ENCODE results near the gene NR5A1.

NR5A1 gene

DNA sequence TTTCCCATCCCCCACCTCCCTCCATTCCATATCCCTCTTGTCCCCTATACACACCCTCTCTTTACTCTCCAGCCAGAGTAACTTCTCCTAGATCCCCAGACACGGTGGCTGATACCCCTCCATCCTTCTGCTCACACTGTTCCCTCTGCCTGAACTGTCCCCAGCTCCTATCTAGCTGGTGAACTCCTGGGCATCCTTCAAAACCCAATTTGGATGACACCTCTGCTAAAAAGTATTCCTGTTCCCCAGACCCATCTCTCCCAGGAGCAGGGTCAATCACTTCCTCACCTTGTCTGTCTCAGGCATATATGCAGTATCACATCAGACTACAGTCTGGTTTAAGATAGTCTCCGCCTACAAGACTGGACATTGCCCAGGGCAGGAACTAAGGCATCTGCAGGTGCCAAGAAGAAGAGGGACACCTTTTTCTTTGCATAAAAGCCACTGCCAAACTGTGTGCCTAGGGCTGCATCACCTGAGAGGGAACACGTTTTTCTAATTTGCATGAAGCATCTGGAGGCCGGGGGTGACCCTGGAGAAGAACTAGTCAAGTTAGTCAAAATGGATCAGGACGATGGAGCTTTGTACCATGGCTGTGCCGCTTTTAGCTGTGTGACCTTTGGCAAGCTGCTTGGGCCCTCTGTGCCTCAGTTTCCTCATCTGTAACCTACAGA, 27.1 kb downstream of the NR5A1 start:
- no peak for DNase-seq

DNA sequence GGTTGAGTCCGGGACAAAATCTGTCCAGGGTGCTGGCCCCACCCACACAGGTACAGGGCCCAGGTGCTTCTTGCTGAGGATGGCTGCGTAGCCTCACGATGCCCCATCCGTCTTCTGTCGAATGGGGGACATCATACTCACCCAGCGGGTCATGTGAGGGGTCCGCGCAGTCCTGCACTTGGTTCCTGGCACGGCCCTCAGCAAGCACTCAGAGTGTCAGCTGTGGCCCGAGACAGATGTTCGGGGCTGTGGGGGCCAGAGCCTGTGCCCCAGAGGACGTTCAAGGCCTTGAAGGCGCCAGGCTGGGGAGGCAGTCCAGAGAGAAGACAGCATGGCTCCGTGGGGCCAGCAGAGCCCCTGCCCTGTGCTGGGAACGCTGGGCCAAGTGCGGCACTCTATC, 27.8 kb downstream of the NR5A1 start:
- no peak for DNase-seq

DNA sequence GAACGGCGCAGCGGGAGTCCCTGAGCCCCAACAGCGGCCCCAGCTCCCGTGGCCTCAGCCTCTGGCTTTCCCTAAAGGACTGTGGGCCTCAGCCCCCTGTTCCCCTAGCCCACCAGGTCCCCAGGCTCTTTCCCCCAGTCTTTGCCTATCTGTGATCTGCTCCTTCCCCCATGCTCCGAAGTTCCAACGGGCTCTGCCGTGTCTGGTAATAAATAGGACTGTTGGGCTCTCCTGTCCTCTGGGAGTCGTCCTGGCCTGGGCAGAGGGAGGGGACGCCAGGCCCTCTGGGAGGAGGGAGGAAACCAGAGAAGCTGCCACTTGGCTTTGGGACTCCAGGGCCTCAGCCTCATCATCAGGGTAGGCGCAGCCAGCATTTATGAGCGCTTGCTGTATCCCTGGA, 28.8 kb downstream of the NR5A1 start:
- DNase-seq = no peak

DNA sequence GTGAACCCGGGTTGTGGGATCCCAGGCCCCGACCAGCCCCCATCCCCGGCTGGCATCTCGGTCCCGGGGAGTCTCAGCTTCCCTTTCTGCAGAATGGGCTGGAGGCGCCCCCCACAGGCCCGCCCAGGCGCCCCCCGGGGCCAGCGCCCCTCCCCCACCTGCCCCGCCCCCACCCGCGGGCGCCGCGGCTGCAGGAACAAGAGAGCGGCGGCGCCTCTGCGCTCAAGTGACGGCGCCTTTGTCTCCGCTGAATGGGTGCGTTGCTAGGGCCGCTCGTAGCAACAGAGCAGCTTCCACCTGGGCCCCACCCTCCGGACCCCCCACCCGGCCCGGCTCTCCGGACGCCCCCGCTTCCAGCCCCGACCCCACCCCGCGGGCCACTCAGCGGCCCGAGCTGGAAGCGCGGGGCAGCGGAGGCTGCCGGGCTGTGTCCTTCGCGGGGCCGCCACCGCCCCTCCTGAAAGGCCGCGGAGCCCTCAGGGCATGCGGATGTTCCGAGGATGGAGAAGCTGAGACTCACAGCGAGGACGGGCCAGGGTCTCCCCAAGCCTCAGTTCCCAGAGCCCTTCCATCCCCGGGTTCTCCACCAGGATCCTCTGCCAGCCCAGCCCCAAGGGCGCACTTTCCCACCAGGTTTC, 29.4 kb downstream of the NR5A1 start:
- no peak for DNase-seq

DNA sequence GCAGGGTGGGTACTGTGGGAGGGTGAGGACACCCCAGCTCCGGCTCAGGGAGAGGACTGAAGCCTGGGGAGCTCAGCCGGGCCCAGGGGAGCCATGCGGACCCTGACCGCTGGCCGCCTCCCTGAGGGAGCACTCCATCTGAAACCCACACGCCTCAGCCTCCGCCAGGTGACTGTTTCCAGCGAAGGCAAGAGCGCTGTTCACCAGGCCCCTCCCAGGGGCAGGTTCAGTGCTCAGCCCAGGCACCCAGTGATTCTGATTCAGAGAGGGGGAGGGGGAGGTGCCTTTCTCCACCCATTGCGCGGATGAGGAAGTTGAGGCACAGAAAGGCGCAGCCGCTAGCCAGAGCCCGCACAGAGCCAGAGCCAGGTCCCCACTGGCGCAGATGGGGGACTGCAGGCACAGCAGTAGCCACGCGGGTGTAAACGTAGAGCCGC, 30.0 kb downstream of the NR5A1 start:
- DNase-seq = no peak

DNA sequence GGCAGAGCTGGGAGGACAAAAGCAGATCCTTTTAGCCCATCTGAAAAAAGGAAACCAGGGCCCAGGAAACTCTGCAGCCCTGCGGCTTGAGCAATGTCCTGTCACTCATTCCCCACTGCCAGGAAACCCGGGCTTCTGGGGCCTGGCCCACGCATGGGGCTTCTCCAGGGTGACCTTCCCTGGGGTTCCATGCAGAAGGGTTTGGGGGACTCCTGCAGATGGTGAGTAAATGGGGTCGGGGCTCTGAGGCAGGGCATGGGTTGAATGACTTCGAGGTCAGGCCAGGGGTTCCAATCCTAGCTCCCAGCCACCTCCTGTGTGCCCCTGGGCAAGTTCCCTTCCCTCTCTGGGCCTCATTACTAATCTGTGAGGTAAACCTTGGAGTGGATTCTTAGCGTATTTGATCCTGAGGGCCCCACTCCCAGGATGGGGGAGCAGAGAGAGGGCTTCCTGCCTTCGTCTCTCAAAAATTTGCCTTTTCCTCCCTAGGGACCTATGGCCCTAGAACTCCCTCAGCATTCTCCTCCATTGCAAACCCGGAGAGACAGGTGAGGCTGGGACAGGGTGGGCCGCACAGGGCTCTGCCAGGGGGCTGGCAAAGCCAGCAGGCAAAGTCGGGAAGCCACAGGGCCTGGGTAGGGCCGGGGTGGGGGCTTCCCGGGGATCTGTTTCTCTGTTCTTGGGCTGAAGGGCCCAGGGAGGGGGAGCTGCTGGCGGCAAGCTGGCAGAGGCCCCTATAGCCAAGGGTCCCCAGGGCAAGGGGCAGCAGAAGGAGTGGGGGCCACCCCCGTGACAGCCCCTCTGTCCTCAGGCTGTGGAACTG, 31.1 kb downstream of the NR5A1 start:
- DNase-seq = no peak

DNA sequence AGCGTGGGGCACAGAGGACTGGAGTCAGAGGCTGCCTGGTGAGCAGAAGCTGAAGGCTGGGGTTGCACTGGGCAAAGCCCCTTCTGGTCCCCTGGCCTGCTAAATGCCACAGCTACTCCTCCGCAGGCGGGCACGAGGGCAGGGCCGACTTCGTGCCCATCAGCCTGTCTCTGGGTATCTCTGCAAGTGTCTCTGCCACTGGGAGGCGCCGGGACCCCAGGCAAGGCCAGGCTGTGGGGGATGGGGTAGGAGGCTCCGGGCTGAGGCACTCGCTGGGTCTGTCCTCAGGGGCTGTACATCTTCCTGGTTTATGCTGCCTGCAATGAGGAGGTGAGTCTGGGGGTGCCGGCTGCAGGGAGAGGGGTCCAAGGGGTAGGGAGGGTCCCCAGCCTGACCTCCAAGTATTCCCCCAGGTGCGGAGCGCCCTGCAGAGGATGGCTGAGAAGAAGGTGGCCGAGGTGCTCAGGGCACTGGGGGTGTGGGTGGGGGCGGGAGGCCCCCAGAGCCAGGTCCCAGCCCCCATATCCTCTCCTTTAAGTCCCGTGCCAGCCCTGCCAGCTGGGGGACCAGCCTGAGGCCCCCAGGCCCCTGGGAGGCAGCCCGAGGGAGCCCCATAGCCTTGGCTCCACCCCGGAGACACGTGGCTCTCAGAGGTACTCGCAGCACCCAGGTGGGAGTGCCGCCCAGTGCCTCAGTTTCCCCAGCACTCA, 31.9 kb downstream of the NR5A1 start:
- no peak for DNase-seq

DNA sequence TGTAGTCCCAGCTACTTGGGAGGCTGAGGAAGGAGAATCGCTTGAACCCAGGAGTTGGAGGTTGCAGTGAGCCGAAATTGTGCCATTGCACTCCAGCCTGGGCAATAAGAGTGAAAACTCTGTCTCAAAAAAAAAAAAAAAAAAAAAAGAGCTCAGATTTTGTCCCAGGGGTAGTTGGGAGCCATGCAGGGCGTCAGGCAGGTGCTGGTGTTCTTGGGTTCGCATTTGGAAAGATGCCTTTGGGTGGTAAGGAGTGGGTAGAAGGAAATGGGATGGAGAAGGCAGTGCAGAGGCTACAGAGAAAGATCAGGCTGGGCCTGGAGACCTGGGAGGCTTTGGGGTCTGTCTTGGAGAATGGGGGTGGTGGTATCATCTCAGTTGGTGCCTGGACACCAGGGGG, 33.0 kb downstream of the NR5A1 start:
- no peak for DNase-seq

DNA sequence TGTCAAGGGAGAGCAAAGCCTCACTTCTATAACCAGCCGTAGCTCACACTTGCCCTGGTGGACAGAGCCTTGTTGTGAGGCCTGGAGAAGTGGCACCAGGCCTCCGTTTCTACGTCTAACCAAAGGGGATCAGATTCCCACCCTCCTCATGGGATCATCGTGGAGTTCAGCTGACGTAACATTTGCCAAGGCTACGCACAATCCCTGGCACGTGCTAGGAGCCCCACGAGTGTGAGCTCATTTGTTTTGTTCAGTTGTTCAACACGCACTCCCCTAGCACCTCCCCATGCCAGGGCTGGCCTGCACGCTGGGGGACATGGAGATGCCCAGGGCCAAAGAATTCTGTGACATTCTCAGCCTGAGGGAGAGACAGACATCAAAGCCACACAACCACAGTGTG, 33.9 kb downstream of the NR5A1 start:
- DNase-seq = no peak

DNA sequence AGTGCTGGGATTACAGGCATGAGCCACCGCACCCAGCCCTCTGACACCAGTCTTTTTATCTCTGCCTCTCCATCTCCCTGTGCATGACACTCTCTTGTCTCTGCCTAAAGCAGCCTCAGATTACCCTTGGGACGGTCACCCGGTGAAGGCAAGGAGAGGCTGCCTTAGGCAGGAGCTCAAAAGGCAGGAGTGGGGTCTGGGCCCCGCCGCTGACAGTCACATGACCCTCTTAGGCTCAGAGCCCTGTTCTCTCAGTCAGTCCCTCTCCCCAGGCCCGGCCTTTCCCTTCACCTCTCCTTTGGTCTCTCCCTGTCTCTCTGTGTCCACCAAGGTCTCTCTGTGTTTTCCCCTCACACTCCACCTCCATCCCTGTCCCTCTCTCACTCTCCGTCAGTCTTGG, 34.4 kb downstream of the NR5A1 start:
- no peak for DNase-seq

DNA sequence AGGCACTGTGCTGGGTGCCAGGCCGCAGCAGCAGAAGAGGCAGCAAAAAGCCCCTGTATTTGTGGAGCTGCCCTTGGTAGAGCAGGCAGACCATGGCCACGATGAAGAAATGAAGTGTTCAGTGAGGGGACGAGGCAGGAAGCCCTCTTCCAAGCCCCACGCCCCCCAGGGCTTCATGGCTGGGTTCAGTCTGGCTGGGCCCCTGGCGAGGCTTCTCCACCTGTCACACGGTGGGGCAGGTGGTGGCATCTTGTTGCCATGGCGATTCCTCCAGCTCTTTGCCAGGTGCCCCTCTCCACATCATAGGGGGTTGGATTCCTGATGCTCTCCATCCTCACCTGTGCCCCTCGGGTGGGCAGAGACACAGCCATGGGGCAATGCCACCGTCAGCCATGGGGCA, 35.4 kb downstream of the NR5A1 start:
- no peak for DNase-seq

DNA sequence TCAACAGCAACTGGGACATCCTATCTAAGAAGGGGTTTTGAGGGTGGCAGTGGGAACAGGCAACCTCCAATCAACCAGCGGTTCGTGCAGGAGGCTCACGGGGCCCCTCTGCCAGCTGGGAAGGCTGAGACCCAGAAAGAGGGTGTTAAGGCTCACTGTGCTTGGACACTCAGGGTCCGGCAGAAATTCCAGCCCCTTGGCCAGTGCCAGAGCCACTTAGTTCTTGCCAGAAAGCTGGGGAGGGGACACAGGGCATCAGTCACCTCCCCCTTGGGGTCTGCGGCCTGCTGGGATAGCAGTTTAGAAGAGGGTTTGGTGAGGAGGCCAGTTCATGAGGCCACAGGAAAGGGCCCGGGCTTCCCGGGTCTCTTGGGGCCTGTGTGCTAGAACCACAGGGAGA, 36.5 kb downstream of the NR5A1 start:
- no peak for DNase-seq

DNA sequence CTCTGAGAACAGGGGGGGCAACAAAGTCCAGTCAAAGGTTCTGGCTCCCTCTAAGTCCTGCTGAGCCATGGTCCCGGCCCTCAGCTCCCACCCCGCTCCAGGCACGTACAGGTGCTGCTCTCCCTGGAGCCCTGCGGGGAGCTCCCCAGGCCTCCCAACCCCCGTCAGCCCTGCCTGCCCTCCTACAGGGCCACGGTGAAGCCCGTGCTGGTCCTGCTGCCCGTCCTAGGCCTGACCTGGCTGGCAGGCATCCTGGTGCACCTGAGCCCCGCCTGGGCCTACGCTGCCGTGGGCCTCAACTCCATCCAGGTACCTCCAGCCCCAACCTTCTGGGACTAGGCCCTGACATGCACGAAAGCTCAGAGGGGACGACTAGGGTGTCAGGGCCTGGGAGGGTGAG, 36.9 kb downstream of the NR5A1 start:
- DNase-seq = no peak

DNA sequence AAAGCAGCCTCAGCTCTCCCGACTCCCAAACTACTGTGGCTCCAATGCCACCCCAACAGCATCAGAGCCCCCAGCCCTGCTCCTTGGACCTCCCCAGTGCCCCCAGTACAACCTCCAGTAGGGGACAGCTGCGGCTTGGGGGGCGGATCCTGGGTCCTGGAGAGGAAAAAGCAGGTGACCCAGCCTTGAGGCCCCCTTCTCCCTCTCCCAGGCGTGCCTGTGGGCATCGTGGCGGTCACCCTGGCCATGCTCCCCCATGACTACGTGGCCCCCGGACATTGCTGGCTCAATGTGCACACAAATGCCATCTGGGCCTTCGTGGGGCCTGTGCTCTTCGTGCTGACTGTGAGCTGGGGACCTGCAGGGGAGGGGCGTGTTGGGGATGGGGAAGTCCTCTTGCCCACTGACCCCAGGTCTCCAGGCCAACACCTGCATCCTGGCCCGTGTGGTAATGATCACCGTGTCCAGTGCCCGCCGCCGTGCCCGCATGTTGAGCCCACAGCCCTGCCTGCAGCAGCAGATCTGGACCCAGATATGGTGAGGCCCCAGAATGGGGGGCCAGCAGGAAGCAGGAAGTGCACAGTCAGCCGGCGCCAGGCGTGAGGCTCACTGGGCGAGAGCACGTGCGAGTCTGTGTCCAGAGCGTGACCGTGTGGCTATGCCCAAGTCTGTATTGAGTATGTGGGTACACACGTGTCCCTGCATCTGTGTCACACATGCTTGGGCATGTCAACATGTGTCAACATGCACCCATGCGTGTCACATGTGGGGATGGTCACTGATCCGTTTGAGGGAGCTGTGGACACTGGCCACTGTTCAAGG, 38.0 kb downstream of the NR5A1 start:
- DNase-seq = no peak

DNA sequence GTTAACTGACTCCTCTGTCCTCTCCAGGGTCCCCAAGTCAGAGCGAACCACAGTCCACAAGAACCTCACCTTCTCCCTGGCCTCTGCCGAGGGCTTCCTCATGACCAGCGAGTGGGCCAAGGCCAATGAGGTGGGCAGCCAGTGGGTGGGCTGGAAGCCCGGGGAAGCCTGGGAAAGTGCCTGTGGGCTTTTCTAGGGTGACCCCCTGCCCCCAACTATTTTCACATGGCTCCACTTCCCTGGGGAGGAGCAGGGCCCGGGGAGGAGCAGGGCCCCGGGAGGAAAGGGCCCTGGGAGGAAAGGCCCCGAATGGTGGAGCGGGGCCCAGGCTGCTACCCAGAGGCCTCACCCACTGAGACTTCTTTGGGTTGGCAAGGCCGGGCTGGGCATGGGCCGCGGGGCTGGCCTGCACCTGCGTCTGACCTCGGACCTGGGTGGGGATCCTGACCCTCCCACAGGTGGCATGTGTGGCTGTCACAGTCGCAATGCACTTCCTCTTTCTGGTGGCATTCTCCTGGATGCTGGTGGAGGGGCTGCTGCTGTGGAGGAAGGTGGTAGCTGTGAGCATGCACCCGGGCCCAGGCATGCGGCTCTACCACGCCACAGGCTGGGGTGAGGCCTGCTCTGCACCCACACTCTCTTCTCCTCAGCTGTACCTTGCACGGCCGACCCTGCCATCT, 39.0 kb downstream of the NR5A1 start:
- no peak for DNase-seq

DNA sequence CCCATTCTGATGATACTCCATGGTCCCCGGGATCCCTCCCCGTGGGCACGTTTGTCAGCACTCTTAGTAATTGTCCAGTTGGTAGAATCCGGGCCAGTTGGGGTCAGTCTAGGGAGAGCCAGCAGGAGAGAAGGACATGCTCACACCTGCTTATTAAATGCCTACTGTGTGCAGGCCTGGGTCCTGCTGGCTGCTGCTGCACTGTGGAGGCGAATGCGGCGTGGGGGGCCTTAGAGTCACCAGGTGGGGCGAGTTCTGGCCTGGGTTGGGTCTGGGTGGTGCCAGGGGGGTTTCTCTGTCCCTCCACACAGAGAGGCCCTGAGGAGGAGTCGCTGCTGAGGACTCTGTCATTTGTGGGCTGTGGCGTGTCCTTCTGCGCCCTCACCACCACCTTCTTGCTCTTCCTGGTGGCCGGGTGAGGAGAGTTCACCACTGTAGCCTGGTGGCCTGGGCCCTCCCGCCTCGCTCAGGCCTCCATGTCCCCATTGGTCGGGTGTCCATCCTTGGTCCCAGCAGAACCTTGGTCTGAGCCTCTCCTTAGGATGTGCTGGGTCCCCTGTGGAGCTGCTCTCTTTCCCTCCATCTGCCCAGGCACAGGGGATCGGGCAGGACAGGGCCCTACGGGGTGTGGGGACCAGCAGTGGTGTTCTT, 39.7 kb downstream of the NR5A1 start:
- DNase-seq = no peak

DNA sequence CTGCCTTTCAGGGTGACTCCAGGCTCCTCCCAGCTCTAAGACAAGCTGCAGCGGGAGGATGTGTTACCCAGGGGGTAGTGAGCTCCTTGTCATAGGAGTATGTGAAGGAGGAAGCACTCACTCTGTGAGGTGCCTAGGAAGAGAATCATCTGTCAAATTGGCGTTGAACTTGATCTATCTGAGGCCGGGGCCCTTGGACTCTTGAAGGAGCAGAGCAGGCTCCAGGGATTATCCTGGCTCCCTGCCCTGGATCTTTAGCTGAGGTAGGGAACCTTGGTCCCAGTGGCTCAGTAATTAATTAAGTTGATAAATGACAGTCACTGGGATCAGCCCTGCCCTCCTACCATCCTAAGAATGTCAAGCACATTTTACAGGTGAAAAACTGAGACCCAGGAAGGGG, 41.5 kb downstream of the NR5A1 start:
- DNase-seq = no peak

DNA sequence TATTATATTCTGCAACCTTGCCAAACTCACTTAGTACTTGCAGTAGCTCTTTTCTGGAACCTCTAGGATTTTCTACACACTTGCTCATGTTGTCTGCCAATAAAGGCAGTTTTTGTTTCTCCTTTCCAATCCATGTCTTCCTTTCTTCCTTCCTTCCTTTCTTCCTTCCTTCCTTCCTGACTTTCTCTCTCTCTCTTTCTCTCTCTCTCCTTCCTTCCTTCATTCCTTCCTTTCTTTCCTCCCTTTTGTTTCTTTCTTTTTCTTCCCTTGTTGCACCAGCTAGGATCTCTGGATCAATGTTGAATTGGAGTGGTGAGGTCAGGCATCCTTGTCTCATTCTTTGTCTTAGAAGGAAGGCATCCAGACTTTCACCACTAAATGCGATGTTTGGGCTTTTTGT, 44.5 kb downstream of the NR5A1 start:
- no peak for DNase-seq

DNA sequence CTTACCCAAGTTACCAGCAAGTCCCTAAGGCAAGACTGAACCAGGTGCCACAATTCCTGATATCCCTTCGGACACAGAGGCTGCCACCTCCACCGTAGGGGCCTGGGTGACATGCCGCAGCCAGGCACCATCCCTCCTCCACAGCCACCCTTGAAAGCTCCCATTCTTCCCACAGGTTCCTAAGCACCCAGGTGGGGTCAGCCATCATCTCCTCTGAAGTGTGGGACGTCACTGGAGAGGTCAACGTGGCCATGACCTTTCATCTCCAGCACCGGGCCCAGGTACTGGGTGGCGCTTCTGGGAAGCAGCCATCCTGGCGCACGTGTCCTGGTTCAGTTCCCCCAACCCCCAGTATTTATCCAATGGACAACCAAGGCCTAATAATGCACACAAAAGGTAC, 48.8 kb downstream of the NR5A1 start:
- DNase-seq = no peak

DNA sequence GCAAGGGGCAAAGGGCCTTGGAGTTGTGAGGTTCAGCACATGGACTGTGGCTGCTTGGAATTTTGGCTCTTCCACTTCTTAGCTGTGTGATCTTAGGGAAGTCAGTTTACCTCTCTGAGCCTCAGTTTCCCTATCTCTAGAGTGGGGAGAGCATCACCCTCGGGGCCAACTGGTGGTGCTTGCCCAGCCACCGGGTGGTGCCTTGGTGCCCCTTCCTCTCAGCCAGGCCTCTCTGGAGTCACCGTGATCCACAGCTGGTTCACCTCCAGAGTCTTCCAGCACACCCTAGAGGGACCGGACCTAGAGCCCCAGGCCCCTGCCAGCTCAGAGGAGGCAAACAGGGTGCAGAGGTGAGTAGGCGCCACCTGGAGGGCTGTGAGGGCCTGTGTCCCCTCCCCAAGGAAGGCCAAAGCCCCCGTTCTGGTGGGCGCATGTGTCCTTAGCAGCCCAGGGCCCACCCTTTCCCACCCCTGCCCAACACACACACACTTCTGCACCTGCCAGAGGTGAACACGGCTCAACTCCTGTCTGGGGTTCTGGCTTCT, 49.2 kb downstream of the NR5A1 start:
- no peak for DNase-seq
